ENCODE results near the gene SORCS3.
"Not testable (repeated sequence)": the region's sequence is repeated elsewhere in the genome, so short reads cannot be mapped to it uniquely, and the experiment has no call there.

Gene SORCS3

DNA sequence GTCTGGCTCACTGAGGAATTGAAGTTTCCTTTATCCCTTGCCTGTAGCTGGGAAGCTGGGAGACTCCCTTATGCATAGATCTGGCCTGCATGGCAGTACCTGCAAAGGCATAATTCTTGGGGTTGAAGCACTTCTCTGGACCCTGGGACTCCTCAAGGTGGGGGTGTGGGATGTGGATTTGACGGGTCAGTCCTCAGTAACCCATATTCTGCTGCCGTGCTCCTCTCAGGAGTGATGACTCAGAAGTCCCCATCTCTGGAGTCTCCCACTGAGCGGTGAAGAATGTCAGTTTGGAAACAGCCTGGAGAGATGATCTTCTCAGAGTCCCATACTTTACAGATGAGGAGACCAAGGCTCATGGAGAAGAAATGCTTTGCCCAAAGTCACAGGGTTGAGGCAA, 49.0 kb downstream of the SORCS3 start:
- DNase-seq (ENCODE audit: low spot score), result no peak

DNA sequence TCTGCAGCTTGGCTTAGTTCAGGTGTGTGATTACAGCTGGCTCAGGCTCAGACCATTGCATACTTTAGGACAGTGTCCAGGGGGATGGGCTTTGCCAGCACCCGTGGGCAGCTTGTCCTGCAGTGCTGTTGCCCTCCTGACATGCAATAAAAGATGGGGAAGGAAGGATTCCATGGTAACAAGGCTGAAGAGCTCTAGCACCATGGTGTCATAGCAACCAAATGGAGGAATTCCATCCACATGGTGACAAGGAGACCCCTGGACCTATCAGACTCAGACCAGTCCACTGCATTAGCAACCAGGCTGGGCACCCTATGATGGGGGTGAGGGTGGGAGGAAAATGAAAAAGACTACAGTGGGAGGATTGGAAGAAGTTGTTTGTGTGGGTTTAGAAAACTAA, 49.9 kb downstream of the SORCS3 start:
- DNase-seq (ENCODE audit: low spot score), result no peak

DNA sequence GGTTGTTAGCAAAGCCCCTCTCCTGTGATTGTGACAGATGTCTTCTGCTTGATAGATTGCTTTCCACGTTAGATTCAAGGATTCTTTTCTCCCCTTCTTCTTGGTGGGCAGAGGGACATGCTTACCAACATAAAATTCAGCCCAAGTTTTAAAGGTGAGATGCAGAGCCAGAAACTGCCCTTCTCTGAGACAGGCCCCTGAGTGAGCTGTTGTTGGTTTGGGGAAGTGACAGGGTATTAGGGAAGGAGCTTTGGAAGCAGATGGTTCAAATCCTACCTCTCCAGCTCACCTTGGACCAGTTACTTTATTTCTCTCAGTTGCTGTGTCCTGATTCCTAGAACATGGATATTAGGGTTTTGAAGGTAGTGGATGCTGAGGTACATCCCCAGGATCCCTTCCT, 53.0 kb downstream of the SORCS3 start:
- DNase-seq (ENCODE audit: low spot score), result no peak

DNA sequence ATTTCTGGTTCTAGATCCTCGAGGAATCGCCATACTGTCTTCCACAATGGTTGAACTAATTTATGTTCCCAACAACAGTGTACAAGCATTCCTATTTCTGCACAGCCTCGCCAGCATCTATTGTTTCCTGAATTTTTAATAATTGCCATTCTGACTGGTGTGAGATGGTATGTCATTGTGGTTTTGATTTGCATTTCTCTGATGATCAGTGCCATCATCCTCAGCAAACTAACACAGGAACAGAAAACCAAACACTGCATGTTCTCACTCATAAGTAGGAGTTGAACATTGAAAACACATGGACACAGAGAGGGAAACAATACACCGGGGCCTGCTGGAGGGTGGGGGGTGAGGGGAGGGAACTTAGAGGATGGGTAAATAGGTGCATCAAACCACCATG, 62.2 kb downstream of the SORCS3 start:
- not testable (repeated sequence) for DNase-seq (ENCODE audit: low spot score)

DNA sequence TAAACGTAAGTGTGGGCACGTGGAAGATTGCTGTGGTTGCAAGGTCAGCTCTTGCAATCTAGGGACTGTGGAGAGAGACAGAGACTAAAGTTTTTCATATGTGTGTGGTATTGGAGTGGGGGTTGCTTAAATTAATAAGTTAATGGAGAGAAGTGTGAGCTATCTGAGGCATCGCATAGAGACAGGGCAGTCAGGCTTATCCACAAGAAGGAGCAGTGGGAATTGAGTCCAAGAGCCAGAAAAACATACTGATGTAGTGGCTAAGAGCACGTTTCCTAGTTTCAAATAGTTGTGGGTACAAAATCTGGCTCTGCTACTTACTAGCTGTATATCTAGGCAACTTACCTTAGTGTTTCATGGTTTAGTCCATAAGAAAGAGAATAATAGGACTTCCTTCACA, 65.8 kb downstream of the SORCS3 start:
- DNase-seq (ENCODE audit: low spot score), result no peak

DNA sequence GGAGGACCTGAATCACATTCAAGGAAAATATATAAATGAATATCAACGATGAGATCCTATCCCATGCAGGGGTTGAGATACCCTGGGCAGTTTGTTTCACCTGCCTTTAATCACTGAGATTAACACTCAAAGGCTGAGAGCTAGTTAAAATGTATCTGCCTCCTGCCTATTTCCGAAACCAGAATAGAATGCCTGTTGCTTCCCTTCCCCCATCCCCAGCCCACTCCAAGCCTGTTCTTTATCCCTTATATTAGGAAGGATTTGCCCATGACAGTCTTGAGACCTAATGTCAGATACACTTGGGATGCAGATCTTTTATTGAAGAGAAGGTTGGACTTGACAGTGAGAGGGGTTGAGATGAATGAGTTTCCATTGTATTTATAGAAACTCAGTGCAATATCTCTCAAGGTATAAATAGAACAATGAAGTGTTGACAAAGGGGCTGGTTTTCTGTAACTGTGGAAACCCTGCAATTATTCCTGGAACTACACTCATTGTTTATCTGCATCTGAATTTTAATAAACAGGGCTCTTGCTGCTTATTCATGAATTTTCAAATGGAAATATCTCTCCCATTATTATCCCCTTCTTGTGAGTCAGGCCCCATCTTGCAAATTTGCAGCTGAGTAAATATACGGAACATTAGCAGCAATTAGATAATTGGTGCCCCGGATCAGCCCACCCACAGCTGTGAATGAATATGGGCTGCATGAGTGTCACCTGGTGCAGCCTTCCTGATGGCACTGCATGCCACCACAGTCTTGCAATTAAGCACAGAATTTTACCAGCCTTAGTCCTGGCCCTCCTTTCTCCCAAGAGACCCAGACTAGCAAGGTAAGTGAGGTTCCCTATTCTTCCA, 66.7 kb downstream of the SORCS3 start:
- DNase-seq (ENCODE audit: low spot score), result no peak

DNA sequence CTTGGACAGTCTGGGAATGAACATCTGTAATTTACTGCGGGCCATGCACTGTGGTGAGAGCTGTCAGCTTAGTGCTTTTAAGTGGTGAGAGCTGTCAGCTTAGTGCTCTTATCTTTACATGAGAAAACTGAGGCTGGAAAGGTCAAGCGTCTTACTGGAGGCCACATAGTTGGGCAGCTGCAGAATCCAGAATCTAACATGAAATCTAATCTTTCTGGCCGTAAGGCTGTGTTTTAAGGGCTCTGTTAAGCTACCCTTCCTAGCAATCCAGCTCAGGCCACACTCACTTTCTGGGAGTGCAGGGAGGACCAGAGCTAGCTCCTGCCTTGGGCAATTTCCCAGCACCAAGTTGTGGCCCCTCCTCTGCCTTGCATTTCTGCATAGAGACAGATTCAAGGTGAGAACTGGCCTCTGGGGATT, 70.2 kb downstream of the SORCS3 start:
- DNase-seq (ENCODE audit: low spot score), result no peak

DNA sequence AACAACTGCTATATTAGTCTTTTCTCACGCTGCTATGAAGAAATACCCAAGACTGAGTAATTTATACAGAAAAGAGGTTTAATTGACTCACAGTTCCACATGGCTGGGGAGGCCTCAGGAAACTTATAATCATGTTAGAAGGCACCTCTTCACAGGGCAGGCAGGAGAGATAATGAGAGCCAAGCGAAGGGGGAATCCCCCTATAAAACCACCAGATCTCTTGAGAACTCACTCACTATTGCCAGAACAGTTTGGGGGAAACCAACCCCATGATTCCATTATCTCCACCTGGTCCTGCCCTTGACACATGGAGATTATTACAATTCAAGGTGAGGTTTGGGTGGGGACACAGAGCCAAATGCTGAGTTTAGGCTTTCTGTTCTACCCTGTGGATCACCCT, 89.5 kb downstream of the SORCS3 start:
- DNase-seq (ENCODE audit: low spot score), result not testable (repeated sequence)

DNA sequence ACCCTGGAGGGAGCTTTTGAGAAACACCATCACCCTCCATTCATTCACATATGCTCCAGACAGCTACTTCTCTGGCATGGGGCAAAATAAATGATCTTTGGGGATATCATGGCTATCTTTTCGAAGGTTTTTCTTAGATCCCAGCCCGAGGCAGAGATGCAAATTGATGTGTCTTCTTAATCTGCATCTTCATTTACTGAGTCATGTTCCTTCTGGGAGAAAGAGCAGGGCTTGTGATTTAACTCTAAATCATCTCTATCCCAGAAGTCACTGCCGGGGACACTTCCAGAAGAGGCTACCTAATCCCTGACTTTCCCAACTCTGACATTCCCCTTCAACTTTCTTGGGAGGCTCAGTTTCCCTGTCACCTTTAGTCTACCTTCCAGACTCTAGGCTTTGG, 90.1 kb downstream of the SORCS3 start:
- no peak for DNase-seq (ENCODE audit: low spot score)

DNA sequence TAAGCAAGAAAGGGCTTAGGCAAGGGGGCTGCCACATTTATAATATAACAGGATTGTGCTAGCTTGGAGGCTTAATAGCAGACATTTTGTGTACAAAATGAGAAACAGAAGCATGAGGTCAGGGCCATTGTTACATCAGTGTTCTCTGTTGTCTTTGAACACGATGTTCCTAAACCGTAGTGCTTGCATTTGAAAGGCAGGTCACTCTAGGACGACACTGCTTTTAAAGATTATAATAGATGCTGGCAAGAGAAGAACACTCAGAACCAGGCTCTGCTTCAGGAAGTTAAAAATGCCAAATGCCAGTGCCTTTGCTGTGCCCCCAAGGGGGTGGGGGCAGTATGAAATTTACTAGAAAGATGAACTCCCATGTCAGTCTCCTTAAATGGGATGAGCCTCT, 91.1 kb downstream of the SORCS3 start:
- no peak for DNase-seq (ENCODE audit: low spot score)

DNA sequence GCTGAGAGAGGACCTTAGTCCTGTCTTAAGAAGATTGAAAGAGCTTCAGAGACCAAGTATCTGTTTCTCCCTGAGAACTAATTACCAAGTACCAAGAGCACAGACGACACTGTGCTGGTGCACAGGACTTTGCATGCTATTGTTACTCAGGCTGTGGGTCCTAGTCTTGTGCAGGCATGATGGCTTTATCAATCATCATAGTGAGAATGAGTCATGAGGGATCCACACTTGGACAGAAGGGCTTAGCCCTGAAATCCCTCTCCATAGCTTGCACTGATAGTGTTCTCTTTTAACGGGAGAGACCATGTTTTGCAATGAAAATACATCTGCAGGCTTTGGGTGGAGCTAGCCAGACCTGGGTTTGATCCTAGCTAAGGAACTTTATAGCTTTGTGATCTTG, 93.3 kb downstream of the SORCS3 start:
- DNase-seq (ENCODE audit: low spot score), result no peak

DNA sequence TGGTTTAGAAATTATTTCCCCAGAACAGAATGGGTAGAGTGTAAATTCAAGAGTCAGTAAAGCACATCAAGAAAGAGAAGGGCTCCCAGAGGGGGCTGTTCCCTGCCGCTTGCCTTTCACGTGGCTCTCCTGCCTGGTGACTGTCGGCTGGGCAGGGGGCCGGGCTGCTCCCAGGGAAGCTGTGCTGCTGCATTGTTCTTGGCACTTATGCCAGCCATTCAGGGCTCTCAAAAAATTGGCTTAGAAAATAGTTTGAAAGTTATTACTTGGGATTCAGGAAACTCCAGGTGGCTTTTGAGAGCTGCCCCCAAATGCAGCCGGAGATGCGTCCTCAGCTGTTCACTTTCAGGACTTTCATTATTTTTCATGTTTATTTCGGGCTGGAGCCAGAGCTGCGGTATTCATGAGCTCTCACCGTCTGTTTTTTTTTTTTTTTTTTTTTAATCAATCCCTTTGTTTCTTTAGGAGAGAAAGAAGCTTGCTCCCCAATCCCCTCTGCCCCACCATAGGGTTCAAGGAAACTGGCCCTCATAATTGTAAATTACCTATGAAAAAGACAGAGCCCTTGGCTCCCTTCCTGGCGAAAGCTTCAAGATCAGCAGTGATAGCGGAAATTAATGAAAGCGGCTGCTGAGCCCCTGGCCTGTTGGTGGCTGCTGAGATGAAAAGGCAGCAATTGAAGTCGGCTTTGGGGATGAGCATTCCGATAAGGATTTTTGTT, 94.1 kb downstream of the SORCS3 start:
- no peak for DNase-seq (ENCODE audit: low spot score)

DNA sequence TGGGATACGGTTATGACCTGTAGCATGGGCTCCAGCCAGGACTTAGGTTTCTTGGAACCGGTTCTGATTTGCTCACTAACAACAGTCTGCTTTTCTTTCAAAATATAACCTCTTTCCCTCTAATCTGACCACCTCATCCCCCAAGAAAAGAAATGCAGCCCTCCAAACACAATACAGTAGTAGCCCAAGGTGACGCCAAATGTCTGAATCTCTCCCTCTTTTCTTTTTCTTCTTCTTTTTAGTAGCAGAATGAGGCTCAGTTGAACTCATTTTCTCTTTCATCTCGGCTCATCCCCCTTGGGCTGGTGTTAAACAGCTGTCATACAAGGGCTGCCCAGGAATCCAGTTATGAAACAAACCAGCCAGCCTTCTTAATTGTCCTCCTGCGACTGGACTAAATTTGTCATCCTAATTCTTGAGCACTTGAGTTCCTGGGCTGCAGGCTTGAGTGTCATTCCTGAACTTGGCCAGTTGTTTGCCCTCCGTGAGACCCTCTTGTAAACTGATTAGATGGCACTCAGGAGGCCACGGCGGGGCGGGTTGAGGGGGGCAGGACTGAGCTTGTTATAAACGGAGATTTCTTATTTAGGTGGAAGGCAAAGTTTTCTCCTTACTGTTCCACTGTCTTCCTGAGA, 94.8 kb downstream of the SORCS3 start:
- no peak for DNase-seq (ENCODE audit: low spot score)

DNA sequence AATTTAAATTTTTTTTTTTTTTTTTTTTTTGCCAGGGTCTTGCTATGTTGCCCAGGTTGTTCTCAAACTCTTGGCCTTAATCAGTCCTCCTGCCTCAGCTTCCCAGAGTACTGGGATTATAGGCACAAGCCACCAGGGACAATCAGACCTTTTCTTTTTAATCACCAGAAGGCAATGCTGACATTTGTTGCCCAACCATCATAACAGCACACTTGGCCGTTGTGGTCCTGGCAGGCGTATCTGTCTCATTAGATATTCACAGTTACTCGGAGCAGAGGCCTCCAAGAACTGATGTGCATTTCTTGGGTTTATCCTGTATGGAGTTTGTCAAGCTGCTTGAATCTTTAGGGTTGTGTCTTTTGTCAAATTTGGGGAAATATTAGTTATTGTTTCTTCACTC, 100.0 kb downstream of the SORCS3 start:
- DNase-seq (ENCODE audit: low spot score), result no peak

DNA sequence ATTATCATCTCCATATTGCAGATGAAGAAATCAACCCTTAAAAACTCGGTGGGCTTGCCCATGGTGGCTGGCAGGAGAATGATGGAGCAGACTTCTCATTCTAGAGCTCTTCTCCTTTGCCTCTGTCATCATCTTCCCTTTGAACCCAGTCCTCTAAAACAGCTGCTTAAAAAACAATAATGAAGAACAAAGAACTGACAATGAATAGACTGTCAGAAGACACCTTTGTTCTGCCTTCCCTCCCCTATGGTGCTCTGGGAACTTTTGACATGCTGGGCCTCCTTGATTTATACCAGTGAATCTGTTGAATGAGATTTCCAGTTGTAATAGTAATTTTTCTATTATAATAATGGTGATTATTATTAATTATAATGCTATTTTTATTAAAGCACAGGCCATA, 103.0 kb downstream of the SORCS3 start:
- no peak for DNase-seq (ENCODE audit: low spot score)

DNA sequence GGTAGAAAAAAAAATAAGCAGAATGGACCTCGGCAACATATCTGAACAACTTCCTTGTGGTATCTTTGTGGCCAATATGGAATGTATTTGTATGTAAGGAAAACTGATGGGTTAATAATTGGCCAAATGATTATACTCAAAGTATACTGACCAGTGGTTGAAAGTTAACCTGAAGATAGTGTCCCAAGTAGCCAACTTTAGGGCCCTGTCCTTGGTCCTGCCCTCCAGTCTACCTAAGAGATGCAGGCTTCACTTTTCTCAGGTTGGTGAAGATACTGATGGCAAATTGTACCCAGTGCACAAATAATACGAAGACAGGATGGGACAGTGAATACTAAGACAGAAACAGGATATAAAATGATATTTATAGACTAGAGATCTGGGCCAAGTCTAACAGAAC, 109.2 kb downstream of the SORCS3 start:
- DNase-seq (ENCODE audit: low spot score), result no peak

DNA sequence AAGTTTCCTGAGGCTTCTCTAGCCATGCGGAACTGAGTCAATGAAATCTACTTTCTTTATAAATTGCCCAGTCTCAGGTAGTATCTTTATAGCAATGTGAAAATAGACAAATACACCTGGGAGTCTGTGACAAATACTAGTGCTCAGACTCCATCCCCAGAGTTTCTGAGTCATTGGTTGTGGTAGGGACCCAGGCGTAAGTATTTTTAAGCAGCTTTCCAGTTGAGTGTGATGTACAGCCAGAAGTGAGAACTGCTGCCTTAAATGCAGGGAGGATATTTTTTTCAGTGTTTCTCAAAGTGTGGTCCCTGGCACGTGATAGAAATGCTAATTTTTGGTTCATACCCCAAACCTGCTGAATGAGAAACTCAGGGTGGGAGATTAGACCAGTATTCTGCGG, 121.7 kb downstream of the SORCS3 start:
- DNase-seq (ENCODE audit: low spot score), result no peak

DNA sequence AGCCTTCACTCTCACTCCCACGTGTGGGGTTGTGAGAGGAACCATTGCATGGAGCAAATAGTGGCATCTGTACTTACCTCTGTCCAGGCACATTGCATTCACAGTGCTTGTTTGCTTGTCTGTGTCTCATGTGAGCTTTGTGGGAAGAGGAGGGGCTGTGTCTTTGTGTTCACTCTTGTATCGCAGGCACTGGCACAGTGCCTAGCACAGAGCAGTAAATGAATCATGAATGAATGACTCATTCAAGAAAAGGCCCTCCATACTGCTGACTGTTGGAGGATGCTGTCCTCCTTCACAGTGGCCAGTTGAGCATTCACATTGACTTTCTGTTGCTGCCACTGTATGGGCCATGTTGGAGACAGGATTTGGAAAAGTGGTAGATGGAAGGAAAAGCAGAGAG, 125.3 kb downstream of the SORCS3 start:
- peak; percentile 50 for DNase-seq (ENCODE audit: low spot score)

DNA sequence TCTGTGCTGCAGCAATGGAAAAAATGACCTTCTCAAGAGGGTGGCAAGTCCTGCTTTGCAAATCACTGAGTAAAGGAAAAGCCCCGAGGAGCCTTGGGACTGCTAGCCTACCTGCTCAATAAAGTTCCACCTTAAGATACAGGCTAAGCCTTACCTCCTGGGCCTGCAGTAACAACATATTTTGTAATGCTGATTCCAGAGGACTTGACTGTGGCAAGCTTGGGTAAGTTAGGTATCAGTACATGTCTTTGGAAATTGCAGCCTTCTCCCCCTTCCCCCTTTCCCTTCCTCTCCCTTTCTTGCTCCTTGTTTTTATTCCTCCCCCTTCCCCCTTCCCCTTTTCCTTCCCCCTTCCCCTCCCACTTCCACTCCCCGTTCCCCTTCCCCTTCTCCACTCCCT, 126.2 kb downstream of the SORCS3 start:
- no peak for DNase-seq (ENCODE audit: low spot score)

DNA sequence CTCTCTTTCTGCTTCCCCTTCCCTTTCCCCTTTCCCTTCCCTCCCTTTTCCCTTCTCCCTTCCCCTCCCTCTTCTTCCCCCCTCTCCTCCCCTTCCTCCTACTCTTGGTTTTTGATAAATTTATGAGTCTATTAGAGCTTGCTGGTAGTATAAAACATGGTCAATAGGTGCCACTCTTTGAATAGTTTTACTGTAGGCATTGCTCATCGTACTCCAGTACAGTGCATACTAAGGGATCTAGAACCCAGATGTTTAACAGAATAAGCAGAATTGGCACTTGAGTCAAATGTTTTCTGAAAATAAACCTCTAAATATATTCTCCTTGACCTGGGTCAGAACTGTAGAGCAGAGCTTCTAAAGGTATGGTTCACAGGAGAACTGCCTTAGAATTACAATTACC, 126.7 kb downstream of the SORCS3 start:
- DNase-seq (ENCODE audit: low spot score), result no peak

DNA sequence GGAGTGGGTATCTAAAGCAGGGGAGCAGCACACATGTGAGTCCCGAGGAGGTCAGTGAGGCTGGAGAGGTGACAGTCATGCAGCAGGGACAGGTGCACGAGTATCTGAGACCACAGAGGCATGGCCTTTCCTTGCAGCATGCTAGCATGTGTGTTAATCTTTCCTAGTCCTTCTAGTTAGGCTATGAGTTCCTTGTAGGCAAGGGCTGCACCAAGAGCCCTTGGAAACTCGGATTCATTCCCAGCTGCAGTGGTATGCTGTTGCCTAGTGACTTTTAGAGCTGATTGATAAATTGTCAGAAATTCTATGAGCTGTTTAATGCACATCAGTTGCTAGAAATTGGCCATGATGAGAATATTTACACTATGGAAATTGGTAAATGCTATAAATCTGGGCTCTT, 132.0 kb downstream of the SORCS3 start:
- DNase-seq (ENCODE audit: low spot score), result no peak

DNA sequence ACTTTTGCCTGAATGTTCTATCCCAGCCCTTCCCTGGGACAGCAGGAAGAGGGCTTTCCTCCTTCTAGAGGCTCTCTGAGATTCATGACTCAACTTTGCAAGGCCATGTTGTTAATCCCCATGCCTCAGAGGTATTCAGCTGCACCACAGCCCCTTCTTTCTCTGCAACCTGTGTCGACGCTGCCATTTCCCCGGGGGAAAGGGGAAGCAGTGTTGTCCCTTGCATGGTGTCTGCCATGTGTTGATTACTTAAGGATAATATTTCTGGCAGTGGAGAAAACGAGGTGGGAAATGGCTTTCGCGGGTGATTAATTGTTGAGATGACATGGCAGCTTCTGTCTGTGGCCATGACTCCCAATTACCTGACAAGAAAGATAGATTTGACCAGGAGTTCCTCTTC, 133.1 kb downstream of the SORCS3 start:
- no peak for DNase-seq (ENCODE audit: low spot score)
